GM21576 (cell line): ENCODE results near the gene ALDH8A1.

Source experiments
- ATAC-seq: cut with Tn5 transposase; IDR thresholded peaks from one replicate; pipeline ENCODE4 v1.9.1; 2021; ENCODE audit warnings: mild to moderate bottlenecking, moderate library complexity; ENCODE audit not compliant: unreplicated experiment

Gene ALDH8A1

GRCh38 chr6:134951494-134952263 lies 1.8 kb upstream of the ALDH8A1 start:
- no peak for ATAC-seq

GRCh38 chr6:134950482-134950881 lies 581 bp upstream of the ALDH8A1 start:
- ATAC-seq = no peak

GRCh38 chr6:134948691-134949090 lies 1.2 kb downstream of the ALDH8A1 start:
- ATAC-seq = no peak

GRCh38 chr6:134948142-134948541 lies 1.8 kb downstream of the ALDH8A1 start:
- no peak for ATAC-seq

- no peak for ATAC-seq
These were observed 4.9 kb downstream of the ALDH8A1 start for GRCh38 chr6:134945045-134945444.

GRCh38 chr6:134943522-134944111 lies 6.3 kb downstream of the ALDH8A1 start:
- no peak for ATAC-seq

- ATAC-seq = peak; percentile 70
These were observed 11.0 kb downstream of the ALDH8A1 start for GRCh38 chr6:134938896-134939295.

GRCh38 chr6:134937426-134937825 lies 12.5 kb downstream of the ALDH8A1 start:
- no peak for ATAC-seq

GRCh38 chr6:134936931-134937330 lies 13.0 kb downstream of the ALDH8A1 start:
- ATAC-seq = no peak

- no peak for ATAC-seq
These were observed 13.4 kb downstream of the ALDH8A1 start for GRCh38 chr6:134936476-134936875.

- ATAC-seq = no peak
These were observed 15.0 kb downstream of the ALDH8A1 start for GRCh38 chr6:134934793-134935485.

- ATAC-seq = no peak
These were observed 17.1 kb downstream of the ALDH8A1 start for GRCh38 chr6:134932535-134933470.

- ATAC-seq = no peak
These were observed 17.8 kb downstream of the ALDH8A1 start for GRCh38 chr6:134932098-134932497.

GRCh38 chr6:134930463-134930862 lies 19.4 kb downstream of the ALDH8A1 start:
- ATAC-seq = no peak

- ATAC-seq = no peak
These were observed 21.6 kb downstream of the ALDH8A1 start for GRCh38 chr6:134928151-134928900.

GRCh38 chr6:134925800-134926199 lies 24.1 kb downstream of the ALDH8A1 start:
- no peak for ATAC-seq

- no peak for ATAC-seq
These were observed 28.1 kb downstream of the ALDH8A1 start for GRCh38 chr6:134921721-134922261.

- ATAC-seq = no peak
These were observed 28.6 kb downstream of the ALDH8A1 start for GRCh38 chr6:134921276-134921675.

- no peak for ATAC-seq
These were observed 29.5 kb downstream of the ALDH8A1 start for GRCh38 chr6:134920422-134920821.

- no peak for ATAC-seq
These were observed 31.4 kb downstream of the ALDH8A1 start for GRCh38 chr6:134918418-134918961.
